Brain microvascular endothelial cell (primary cell): ENCODE data around the gene CLCA2.
A peak's percentile ranks its signal among the peaks of the same experiment; 100 is the strongest.

Source experiments
- DNase-seq: peaks from one replicate; pipeline ENCODE4 v3.0.0-alpha.2; 2020
- H3K27ac ChIP-seq: fragments of 250-450 bp; sonication (Bioruptor Pico); 2 replicates; pipeline ENCODE4 v1.5.1; 2020; ENCODE audit warnings: mild to moderate bottlenecking, moderate library complexity
- H3K27me3 ChIP-seq: fragments of 250-450 bp; sonication (Bioruptor Pico); replicated peaks from 2 replicates; pipeline ENCODE4 v1.5.1; 2020; ENCODE audit warnings: mild to moderate bottlenecking
- H3K36me3 ChIP-seq: fragments of 250-450 bp; sonication (Bioruptor Pico); replicated peaks from 2 replicates; pipeline ENCODE4 v1.5.1; 2020; ENCODE audit warnings: mild to moderate bottlenecking
- H3K4me3 ChIP-seq: 2 replicates; pipeline ENCODE4 v1.5.1; 2011; ENCODE audit warnings: low read depth, mild to moderate bottlenecking, control low read depth, low read length, moderate library complexity
- in situ Hi-C: cut with HindIII; loops from 2 replicates; pipeline ENCODE4 v1.10.0; 2017; ENCODE audit warnings: low sequenced_read_pairs, low pct_ligation_motif_present
- TF ChIP-seq, protein P1 (sequence below): IDR thresholded peaks from 2 replicates; pipeline ENCODE4 v1.5.1; 2011; ENCODE audit warnings: low read depth, mild to moderate bottlenecking, moderate library complexity, low read length, control low read depth, inconsistent platforms; ENCODE audit errors: missing control alignments

CLCA2 gene

DNA sequence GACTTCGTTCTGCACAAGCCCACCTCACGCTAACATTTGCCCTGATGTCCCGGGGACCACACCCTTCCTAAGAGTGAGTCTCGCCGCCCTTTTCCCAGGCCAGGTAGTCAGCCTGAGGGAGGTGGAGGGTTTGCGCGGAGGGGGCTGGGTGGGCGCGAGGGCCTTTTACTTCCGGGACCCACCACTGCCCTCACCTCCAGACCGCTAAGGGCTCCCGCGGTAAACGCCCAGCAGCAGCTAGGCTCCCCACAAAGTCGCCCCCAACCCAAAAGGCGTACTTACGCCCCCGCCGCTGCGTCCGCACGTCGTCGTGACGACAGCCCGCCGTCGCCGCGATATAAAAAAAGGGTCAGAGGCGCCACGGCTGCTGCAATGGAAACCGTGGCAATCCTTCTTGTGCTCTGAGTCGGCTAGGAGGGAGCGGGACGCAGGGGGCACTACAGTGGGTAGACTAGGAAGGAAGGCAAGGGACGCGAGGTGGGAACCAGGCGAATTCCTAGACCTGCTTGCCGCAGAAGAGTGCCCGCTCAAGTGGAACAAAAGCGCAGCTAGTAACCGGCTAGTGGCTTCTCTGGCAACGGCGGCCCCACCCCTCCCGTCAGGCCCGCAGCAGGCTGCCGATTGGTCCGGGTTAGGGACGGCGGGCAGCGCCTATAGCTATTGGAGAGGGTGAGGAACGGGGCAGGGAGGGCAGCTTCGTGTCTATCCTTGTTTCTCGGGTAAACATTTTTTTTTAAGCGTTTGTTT, 28.0 kb upstream of the CLCA2 start, which contains the start of gene ODF2L:
Gene ODF2L (minus strand): TSS at position 573 of the 747 bp plus-strand sequence. CDS start 9,296 bp downstream, outside the sequence.
- peak within 1 kb of the TSS; percentile 76 for H3K4me3 ChIP-seq
- DNase-seq: peak; percentile 90
- TF ChIP-seq, protein P1, sequence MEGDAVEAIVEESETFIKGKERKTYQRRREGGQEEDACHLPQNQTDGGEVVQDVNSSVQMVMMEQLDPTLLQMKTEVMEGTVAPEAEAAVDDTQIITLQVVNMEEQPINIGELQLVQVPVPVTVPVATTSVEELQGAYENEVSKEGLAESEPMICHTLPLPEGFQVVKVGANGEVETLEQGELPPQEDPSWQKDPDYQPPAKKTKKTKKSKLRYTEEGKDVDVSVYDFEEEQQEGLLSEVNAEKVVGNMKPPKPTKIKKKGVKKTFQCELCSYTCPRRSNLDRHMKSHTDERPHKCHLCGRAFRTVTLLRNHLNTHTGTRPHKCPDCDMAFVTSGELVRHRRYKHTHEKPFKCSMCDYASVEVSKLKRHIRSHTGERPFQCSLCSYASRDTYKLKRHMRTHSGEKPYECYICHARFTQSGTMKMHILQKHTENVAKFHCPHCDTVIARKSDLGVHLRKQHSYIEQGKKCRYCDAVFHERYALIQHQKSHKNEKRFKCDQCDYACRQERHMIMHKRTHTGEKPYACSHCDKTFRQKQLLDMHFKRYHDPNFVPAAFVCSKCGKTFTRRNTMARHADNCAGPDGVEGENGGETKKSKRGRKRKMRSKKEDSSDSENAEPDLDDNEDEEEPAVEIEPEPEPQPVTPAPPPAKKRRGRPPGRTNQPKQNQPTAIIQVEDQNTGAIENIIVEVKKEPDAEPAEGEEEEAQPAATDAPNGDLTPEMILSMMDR: no peak
- H3K27me3 ChIP-seq: no peaks in the 10 kb centered on the region
- in situ Hi-C loops: no loop called here
- H3K36me3 ChIP-seq: no peaks in the 10 kb centered on the region
- H3K27ac ChIP-seq: peak within 1 kb of the TSS; percentile 77

DNA sequence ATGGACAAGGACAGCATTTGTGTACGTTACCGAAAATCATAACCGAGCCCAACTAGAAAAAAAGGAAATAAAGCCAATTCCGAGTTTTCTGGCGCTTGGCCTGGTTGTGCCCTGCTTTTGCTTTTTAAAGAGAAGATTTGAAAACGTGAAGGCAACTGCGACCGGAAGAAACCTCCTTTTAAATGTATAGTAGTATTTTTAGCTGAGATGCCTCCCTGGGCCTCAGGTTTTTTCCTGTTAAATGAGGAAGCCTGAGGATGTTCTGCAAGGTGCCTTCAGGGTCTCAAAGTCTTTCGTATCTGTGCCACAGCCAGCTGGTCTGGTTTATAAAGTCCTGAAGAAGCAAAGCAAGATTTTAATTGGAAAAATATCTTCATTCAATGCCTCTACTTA, 27.5 kb upstream of the CLCA2 start:
- peak overlapping the region; percentile 77 for H3K27ac ChIP-seq

DNA sequence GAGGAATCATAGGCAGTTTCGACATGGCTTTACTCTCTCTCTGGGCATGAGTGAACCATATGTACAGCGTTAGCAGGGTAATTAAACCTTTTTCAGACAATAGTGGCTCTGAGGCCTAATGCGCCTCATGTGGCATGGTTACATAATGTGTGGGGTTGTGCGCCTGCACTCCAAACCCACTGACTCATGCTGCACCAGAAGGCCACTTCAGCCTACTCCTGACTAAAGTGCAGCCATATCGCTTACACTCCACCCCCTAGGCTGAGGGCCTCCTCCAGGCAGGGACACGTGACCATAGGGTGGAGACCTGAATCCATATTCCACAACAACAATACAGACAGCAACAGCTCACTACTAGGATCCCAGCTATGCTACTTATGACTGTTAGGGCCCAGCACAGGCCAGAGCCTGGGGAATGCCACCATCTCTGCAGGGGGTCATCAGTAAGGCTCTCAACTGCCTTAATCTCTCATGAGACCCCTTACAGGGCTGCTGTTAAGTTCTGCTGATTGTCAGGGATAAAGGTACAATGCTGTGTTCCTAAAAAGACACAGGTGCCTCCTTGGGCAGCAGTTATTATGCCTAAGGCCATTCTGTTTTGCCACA, 14.5 kb upstream of the CLCA2 start:
- in situ Hi-C loops: no loop called here
- Histone ChIP-seq H3K36me3 (no peaks in the 10 kb centered on the region), H3K27me3 (no peaks in the 10 kb centered on the region), H3K27ac (no peak overlapping the region), H3K4me3 (no peak overlapping the region)
- DNase-seq: no peak
- TF ChIP-seq, protein P1: no peak

More for the DNA sequence above, 27.5 kb upstream of the CLCA2 start:
- in situ Hi-C loops: no loop called here
- DNase-seq: no peak
- Histone ChIP-seq H3K36me3 (no peaks in the 10 kb centered on the region), H3K27me3 (no peaks in the 10 kb centered on the region), H3K4me3 (peak overlapping the region; percentile 76)
- TF ChIP-seq, protein P1: no peak

DNA sequence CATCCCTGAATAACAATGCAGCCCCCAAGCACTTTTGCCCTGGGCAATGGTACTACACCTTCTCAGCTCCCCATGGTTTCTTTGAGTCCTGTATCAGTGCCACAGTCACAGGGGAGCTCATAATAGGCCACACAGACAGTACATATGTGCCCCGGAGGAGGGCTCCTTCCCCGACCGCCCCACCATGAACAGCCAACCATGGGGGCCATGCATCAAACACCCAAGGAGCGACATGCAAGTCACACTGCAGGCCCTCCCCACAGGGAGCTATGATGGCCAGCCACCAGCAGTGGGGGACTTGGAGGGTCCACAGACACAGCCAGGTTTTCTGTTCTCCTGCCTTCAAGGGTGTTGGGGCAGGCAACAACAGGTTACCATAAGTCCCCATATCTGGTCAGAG, 13.1 kb upstream of the CLCA2 start:
- no peaks in the 10 kb centered on the region for H3K36me3 ChIP-seq

DNA sequence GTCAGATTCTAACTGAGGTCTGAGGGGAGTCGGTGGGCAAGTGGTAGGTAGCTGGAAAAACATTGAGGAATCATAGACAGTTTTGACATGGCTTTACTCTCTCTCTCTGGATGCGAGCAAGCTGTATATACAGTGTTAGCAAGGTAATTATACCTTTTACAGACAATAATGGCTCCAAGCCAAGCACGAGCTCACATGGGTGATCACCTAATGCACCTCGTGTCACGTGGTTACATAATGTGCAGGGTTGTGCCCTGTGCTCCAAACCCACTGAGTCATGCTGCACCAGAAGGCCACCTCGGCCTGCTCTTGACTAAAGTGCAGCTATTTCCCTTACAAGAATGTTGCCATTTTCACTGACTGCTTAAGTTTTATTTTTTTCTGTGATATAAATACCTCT, 7.6 kb upstream of the CLCA2 start:
- DNase-seq: no peak
- Histone ChIP-seq H3K27me3 (no peaks in the 10 kb centered on the region), H3K27ac (no peak overlapping the region), H3K4me3 (no peak overlapping the region), H3K36me3 (no peaks in the 10 kb centered on the region)
- in situ Hi-C loops: no loop called here
- TF ChIP-seq, protein P1: no peak

More for the DNA sequence above, 13.1 kb upstream of the CLCA2 start:
- TF ChIP-seq, protein P1: no peak
- no peak overlapping the region for H3K4me3 ChIP-seq
- H3K27ac ChIP-seq: no peak overlapping the region
- H3K27me3 ChIP-seq: no peaks in the 10 kb centered on the region
- in situ Hi-C loops: no loop called here
- DNase-seq: no peak
